HCT116 (cell line): Measurements from ENCODE around the gene LTA4H.

Source experiments
- CTCF ChIP-seq, 3 experiments: fragments of 200-600 bp in 1 of 3; sonication (generic) in 1 of 3; IDR thresholded peaks in 2 of 3; conservative IDR thresholded peaks in 1 of 3; 2 replicates each; pipeline ENCODE4 v1.5.1; 2012 to 2017; ENCODE audit warnings: low read depth in 2 of 3, low read length in 2 of 3, antibody characterized with exemption in 1 of 3, borderline replicate concordance in 1 of 3, control low read depth in 1 of 3, mild to moderate bottlenecking in 1 of 3, mixed read lengths in 1 of 3, mixed run types in 1 of 3, moderate library complexity in 1 of 3; ENCODE audit not compliant: insufficient read depth in 1 of 3
- EGR1 ChIP-seq: IDR thresholded peaks from 2 replicates; pipeline ENCODE4 v1.6.1; 2012; ENCODE audit warnings: low read depth
- FOSL1 ChIP-seq: IDR thresholded peaks from 2 replicates; pipeline ENCODE4 v1.6.1; 2012; ENCODE audit warnings: low read depth
- MAX ChIP-seq: IDR thresholded peaks from 2 replicates; pipeline ENCODE4 v1.6.1; 2012
- POLR2A ChIP-seq: IDR thresholded peaks from 2 replicates; pipeline ENCODE4 v1.7.0; 2011; ENCODE audit warnings: borderline replicate concordance; ENCODE audit not compliant: insufficient read depth, insufficient read length; ENCODE audit errors: extremely low read depth
- POLR2AphosphoS5 ChIP-seq: IDR thresholded peaks from 2 replicates; pipeline ENCODE4 v1.6.1; 2011; ENCODE audit warnings: mild to moderate bottlenecking, low read depth, low read length, moderate library complexity
- SIN3A ChIP-seq: IDR thresholded peaks from 2 replicates; pipeline ENCODE4 v1.6.1; 2012; ENCODE audit warnings: low read depth
- SP1 ChIP-seq: IDR thresholded peaks from 2 replicates; pipeline ENCODE4 v1.6.1; 2012; ENCODE audit warnings: low read depth
- YY1 ChIP-seq: IDR thresholded peaks from 2 replicates; pipeline ENCODE4 v1.6.1; 2011; ENCODE audit warnings: low read length, low read depth, moderate library complexity, mild to moderate bottlenecking; ENCODE audit not compliant: insufficient replicate concordance; ENCODE audit errors: extremely low read depth
- ZNF274 ChIP-seq: fragments of 200-500 bp; sonication (Bioruptor generic); IDR thresholded peaks from 2 replicates; pipeline ENCODE4 v1.6.1; 2014; ENCODE audit warnings: mild to moderate bottlenecking, low read depth, low read length, inconsistent platforms
- TF ChIP-seq, protein P1 (sequence below): IDR thresholded peaks from 2 replicates; pipeline ENCODE4 v1.6.1; 2011; ENCODE audit warnings: mild to moderate bottlenecking, low read length, moderate library complexity; ENCODE audit not compliant: insufficient replicate concordance; ENCODE audit errors: extremely low read depth
- TF ChIP-seq, protein P2 (sequence below): IDR thresholded peaks from 2 replicates; pipeline ENCODE4 v1.6.1; 2012; ENCODE audit warnings: low read depth

DNA sequence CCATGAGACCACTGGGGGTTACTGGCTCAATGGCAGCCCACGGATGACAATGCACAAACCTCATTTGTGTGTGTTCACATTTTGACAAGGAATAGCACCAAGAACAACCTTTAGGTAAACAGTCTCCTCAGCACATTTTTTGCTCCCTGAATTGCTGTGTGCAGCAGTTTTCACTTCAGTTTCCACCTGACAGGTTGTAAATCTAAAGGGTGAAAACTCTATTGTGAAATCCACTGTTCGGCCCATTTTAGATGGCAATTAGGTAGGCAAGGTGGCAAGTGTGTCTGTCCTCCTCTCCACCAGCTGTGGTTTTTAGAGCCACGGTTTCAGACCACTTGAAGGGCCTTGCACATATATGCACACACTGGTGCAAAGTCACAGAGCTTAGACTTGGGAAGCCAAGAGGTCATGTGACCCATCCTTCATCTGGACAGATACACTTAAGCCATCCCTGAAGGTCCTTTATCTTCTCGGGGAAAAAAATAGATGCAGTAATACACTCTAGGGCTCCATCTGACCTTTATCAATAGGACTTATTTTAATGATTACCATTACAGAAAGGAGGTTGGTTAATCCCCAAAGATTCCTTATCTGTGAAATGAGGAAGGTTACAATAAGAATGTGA is 62.4 kb downstream of the LTA4H start:
- TF ChIP-seq CTCF (IDR thresholded peaks at IDR 0.05 in 2 of 3, conservative IDR thresholded peaks at IDR 0.05 in 1 of 3; ENCODE audit: borderline replicate concordance in 1 of 3, insufficient read depth in 1 of 3, low read depth in 2 of 3, low read length in 2 of 3) (no peak), POLR2A (no peak), EGR1 (no peak), ZNF274 (no peak), SP1 (no peak), YY1 (no peak), POLR2AphosphoS5 (no peak), MAX (no peak), FOSL1 (no peak), SIN3A (no peak)
- TF ChIP-seq, protein P1, sequence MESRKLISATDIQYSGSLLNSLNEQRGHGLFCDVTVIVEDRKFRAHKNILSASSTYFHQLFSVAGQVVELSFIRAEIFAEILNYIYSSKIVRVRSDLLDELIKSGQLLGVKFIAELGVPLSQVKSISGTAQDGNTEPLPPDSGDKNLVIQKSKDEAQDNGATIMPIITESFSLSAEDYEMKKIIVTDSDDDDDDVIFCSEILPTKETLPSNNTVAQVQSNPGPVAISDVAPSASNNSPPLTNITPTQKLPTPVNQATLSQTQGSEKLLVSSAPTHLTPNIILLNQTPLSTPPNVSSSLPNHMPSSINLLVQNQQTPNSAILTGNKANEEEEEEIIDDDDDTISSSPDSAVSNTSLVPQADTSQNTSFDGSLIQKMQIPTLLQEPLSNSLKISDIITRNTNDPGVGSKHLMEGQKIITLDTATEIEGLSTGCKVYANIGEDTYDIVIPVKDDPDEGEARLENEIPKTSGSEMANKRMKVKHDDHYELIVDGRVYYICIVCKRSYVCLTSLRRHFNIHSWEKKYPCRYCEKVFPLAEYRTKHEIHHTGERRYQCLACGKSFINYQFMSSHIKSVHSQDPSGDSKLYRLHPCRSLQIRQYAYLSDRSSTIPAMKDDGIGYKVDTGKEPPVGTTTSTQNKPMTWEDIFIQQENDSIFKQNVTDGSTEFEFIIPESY: no peak
- TF ChIP-seq, protein P2, sequence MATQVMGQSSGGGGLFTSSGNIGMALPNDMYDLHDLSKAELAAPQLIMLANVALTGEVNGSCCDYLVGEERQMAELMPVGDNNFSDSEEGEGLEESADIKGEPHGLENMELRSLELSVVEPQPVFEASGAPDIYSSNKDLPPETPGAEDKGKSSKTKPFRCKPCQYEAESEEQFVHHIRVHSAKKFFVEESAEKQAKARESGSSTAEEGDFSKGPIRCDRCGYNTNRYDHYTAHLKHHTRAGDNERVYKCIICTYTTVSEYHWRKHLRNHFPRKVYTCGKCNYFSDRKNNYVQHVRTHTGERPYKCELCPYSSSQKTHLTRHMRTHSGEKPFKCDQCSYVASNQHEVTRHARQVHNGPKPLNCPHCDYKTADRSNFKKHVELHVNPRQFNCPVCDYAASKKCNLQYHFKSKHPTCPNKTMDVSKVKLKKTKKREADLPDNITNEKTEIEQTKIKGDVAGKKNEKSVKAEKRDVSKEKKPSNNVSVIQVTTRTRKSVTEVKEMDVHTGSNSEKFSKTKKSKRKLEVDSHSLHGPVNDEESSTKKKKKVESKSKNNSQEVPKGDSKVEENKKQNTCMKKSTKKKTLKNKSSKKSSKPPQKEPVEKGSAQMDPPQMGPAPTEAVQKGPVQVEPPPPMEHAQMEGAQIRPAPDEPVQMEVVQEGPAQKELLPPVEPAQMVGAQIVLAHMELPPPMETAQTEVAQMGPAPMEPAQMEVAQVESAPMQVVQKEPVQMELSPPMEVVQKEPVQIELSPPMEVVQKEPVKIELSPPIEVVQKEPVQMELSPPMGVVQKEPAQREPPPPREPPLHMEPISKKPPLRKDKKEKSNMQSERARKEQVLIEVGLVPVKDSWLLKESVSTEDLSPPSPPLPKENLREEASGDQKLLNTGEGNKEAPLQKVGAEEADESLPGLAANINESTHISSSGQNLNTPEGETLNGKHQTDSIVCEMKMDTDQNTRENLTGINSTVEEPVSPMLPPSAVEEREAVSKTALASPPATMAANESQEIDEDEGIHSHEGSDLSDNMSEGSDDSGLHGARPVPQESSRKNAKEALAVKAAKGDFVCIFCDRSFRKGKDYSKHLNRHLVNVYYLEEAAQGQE: no peak
